ENCODE measurements around the gene PCSK5.

- TF ChIP-seq RAD21 (conservative IDR thresholded peaks at IDR 0.05) (no peak), REST (IDR thresholded peaks at IDR 0.05; ENCODE audit: borderline replicate concordance) (no peak), CTCF (IDR thresholded peaks at IDR 0.05; ENCODE audit: poor library complexity, severe bottlenecking) (no peak), SMC3 (conservative IDR thresholded peaks at IDR 0.05; ENCODE audit: poor library complexity) (no peak), POLR2AphosphoS5 (IDR thresholded peaks at IDR 0.05) (no peak), EZH2 (IDR thresholded peaks at IDR 0.05; ENCODE audit: borderline replicate concordance, insufficient read depth, low read length, poor library complexity, severe bottlenecking) (no peak), EP300 (conservative IDR thresholded peaks at IDR 0.05; ENCODE audit: poor library complexity, severe bottlenecking) (no peak), TAF1 (IDR thresholded peaks at IDR 0.05; ENCODE audit: low read depth) (no peak)
Observed at GRCh38 chr9:76377791-76378190, 487.3 kb downstream of the PCSK5 start.

All from neural cell (in vitro differentiated cells).